Thyroid gland (tissue), 4 donors: ENCODE results near the gene DENND5A.

Experiments used
- POLR2A ChIP-seq, 2 donors: fragments of 450-650 bp; IDR thresholded peaks; one replicate each; pipeline ENCODE4 v1.6.1; 2017; ENCODE audit warnings: antibody characterized with exemption in 2 of 2, mild to moderate bottlenecking in 2 of 2, moderate library complexity in 1 of 2
- TF ChIP-seq, protein P1 (sequence below), 6 experiments: fragments of 200-600 bp in 3 of 6; fragments of 450-650 bp in 3 of 6; sonication (generic) in 3 of 6; IDR thresholded peaks; one replicate each; pipeline ENCODE4 v1.5.1; 2016 to 2019; ENCODE audit warnings: antibody characterized with exemption in 6 of 6, mild to moderate bottlenecking in 2 of 6, inconsistent platforms in 1 of 6, moderate library complexity in 1 of 6

- TF ChIP-seq, protein P1, sequence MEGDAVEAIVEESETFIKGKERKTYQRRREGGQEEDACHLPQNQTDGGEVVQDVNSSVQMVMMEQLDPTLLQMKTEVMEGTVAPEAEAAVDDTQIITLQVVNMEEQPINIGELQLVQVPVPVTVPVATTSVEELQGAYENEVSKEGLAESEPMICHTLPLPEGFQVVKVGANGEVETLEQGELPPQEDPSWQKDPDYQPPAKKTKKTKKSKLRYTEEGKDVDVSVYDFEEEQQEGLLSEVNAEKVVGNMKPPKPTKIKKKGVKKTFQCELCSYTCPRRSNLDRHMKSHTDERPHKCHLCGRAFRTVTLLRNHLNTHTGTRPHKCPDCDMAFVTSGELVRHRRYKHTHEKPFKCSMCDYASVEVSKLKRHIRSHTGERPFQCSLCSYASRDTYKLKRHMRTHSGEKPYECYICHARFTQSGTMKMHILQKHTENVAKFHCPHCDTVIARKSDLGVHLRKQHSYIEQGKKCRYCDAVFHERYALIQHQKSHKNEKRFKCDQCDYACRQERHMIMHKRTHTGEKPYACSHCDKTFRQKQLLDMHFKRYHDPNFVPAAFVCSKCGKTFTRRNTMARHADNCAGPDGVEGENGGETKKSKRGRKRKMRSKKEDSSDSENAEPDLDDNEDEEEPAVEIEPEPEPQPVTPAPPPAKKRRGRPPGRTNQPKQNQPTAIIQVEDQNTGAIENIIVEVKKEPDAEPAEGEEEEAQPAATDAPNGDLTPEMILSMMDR (IDR thresholded peaks at IDR 0.05): no peak
- TF ChIP-seq POLR2A (IDR thresholded peaks at IDR 0.05): no peak
Measured at GRCh38 chr11:9096427-9096826, 168.7 kb downstream of the DENND5A start.
